Keratinocyte (primary cell): ENCODE data around the gene C6orf15.

Source experiments
- CTCF ChIP-seq, 3 experiments: IDR thresholded peaks in 1 of 3; conservative IDR thresholded peaks in 1 of 3; optimal IDR thresholded peaks in 1 of 3; 2 replicates in 2 of 3; 3 replicates in 1 of 3; pipeline versions ENCODE3 to v1.5.1; 2011; ENCODE audit warnings: low read length in 3 of 3, mild to moderate bottlenecking in 3 of 3, moderate library complexity in 2 of 3, control low read depth in 1 of 3, inconsistent platforms in 1 of 3; ENCODE audit not compliant: insufficient read depth in 2 of 3; ENCODE audit errors: extremely low read depth in 1 of 3
- EZH2 ChIP-seq: IDR thresholded peaks from one replicate; pipeline ENCODE4 v1.6.1; 2012; ENCODE audit warnings: inconsistent platforms, mild to moderate bottlenecking, low read length, moderate library complexity

GRCh38 chr6:31090275-31090972, 22.0 kb downstream of the C6orf15 start:
- no peak for TF ChIP-seq CTCF (optimal IDR thresholded peaks at IDR 0.05 in 1 of 3, IDR thresholded peaks at IDR 0.05 in 1 of 3, conservative IDR thresholded peaks at IDR 0.05 in 1 of 3; ENCODE audit: extremely low read depth in 1 of 3, insufficient read depth in 2 of 3, low read length in 3 of 3)
- no peak for TF ChIP-seq EZH2
